K562 (cell line): Measurements from ENCODE around the gene GBP1. TPM values are rescaled to one million over a fixed set of nuclear protein-coding genes. Genes with fewer than 3 reads are reported as not detected.
A peak's percentile ranks its signal among the peaks of the same experiment; 100 is the strongest.

Experiments used
- ATAC-seq: fragments of 200-7000 bp; cut with Tn5 transposase; 3 replicates; pipeline ENCODE4 v1.9.1; 2020; ENCODE audit warnings: moderate library complexity
- BruUV-seq: library from RNA; stranded (reverse); fragments of 400-500 nt; replicated peaks from 2 replicates; lab custom pipeline; 2021; lab: Mats Ljungman, UMichigan
- CTCF ChIA-PET: fragments of 300-600 bp; formaldehyde crosslinking; extraction: SDS; loops from one replicate; lab custom pipeline; 2021; ENCODE audit warnings: low intra/inter-chr PET ratio; lab: Yijun Ruan, JAX
- POLR2A ChIA-PET: fragments of 300-600, 350-650 bp; sonication (Branson Sonifier 250); formaldehyde crosslinking; extraction: SDS; loops from one replicate; lab custom pipeline; 2021; ENCODE audit warnings: antibody characterized with exemption, inconsistent platforms; lab: Yijun Ruan, JAX
- DNase-seq, 4 experiments: peaks; one replicate each; pipeline versions ENCODE4 v3.0.0 to v3.0.0-alpha.2; 2011 to 2018; ENCODE audit warnings: low spot score in 3 of 4, mixed read lengths in 3 of 4; ENCODE audit errors: extremely low read depth in 1 of 4
- FAIRE-seq: peaks from 2 replicates; lab custom pipeline; 2011; peaks lifted over from hg19 to GRCh38; lab: Jason Lieb, UNC
- H2AFZ ChIP-seq: 2 replicates; pipeline ENCODE4 v1.6.0; 2011; ENCODE audit warnings: low read depth, low read length, control low read depth, inconsistent platforms
- H3K27ac ChIP-seq: fragments of 200-600 bp; 3 replicates; pipeline ENCODE4 v1.8.0; 2011; ENCODE audit warnings: low read depth, mild to moderate bottlenecking, control low read depth, inconsistent platforms, low read length, moderate library complexity, mixed read lengths; ENCODE audit errors: extremely low read depth
- H3K27me3 ChIP-seq, 2 experiments: fragments of 300-600 bp in 1 of 2; 2 replicates in 1 of 2; 3 replicates in 1 of 2; pipeline versions ENCODE4 v1.6.0 to v1.8.0; 2011; ENCODE audit warnings: inconsistent platforms in 2 of 2, low read length in 2 of 2, mild to moderate bottlenecking in 1 of 2, mixed read lengths in 1 of 2, moderate library complexity in 1 of 2; ENCODE audit not compliant: control insufficient read depth in 2 of 2, insufficient read depth in 2 of 2
- H3K36me3 ChIP-seq: fragments of 300-600 bp; 3 replicates; pipeline ENCODE4 v1.8.0; 2011; ENCODE audit warnings: mild to moderate bottlenecking, low read length, inconsistent platforms; ENCODE audit not compliant: control insufficient read depth, insufficient read depth
- H3K4me1 ChIP-seq, 2 experiments: fragments of 200-600 bp in 1 of 2; replicated peaks in 1 of 2; 2 replicates in 1 of 2; 3 replicates in 1 of 2; pipeline versions ENCODE4 v1.5.1 to v1.8.0; 2011; ENCODE audit warnings: inconsistent platforms in 2 of 2, low read length in 2 of 2, mild to moderate bottlenecking in 1 of 2, mixed read lengths in 1 of 2, moderate library complexity in 1 of 2; ENCODE audit not compliant: control insufficient read depth in 2 of 2, insufficient read depth in 2 of 2
- H3K4me2 ChIP-seq: 2 replicates; pipeline ENCODE4 v1.6.1; 2011; ENCODE audit warnings: low read length, control low read depth, inconsistent platforms, mixed read lengths; ENCODE audit not compliant: insufficient read depth
- H3K4me3 ChIP-seq: fragments of 200-600 bp; sonication (generic), shearing (Covaris generic); 2 replicates; pipeline ENCODE4 v1.5.1; 2016; ENCODE audit warnings: control low read depth, inconsistent platforms
- H3K79me2 ChIP-seq: fragments of 200-600 bp; 3 replicates; pipeline ENCODE4 v1.8.0; 2011; ENCODE audit warnings: low read length, inconsistent platforms; ENCODE audit not compliant: control insufficient read depth, insufficient read depth
- H3K9ac ChIP-seq, 2 experiments: 2 replicates each; pipeline versions ENCODE4 v1.6.0 to v1.6.1; 2011; ENCODE audit warnings: low read depth in 2 of 2, low read length in 2 of 2, control low read depth in 1 of 2, inconsistent platforms in 1 of 2, mild to moderate bottlenecking in 1 of 2, mixed read lengths in 1 of 2; ENCODE audit not compliant: insufficient read depth in 1 of 2
- H3K9me1 ChIP-seq: one replicate; pipeline ENCODE4 v1.6.0; 2011; ENCODE audit warnings: inconsistent platforms, mild to moderate bottlenecking, low read length, moderate library complexity; ENCODE audit not compliant: control insufficient read depth, insufficient read depth
- H3K9me3 ChIP-seq: replicated peaks from 2 replicates; pipeline ENCODE4 v1.5.1; 2011; ENCODE audit warnings: low read depth, low read length, inconsistent platforms; ENCODE audit not compliant: control insufficient read depth, insufficient read depth
- H4K20me1 ChIP-seq: replicated peaks from 2 replicates; pipeline ENCODE4 v1.6.1; 2011; ENCODE audit warnings: low read length, inconsistent platforms, mixed read lengths; ENCODE audit not compliant: control insufficient read depth, insufficient read depth
- C11orf30 ChIP-seq: fragments of 450-650 bp; IDR thresholded peaks from 2 replicates; pipeline ENCODE4 v1.6.1; 2016; ENCODE audit warnings: low read depth, mild to moderate bottlenecking
- CREM ChIP-seq: IDR thresholded peaks from 2 replicates; pipeline ENCODE4 v1.6.1; 2014; ENCODE audit warnings: antibody characterized with exemption, low read depth
- KDM4B ChIP-seq, 2 experiments: fragments of 450-650 bp in 1 of 2; sonication (generic) in 1 of 2; IDR thresholded peaks; 2 replicates each; pipeline ENCODE4 v1.6.1; 2016 to 2017; ENCODE audit warnings: borderline replicate concordance in 2 of 2, antibody characterized with exemption in 1 of 2, low read depth in 1 of 2, mild to moderate bottlenecking in 1 of 2
- KLF13 ChIP-seq: fragments of 450-650 bp; IDR thresholded peaks from 2 replicates; pipeline ENCODE4 v1.6.1; 2016; ENCODE audit warnings: missing genetic modification characterization, low read depth, mild to moderate bottlenecking, missing compliant biosample characterization, moderate library complexity, borderline replicate concordance
- MAFG ChIP-seq: fragments of 450-650 bp; conservative IDR thresholded peaks from 2 replicates; pipeline ENCODE4 v1.6.1; 2016; ENCODE audit warnings: missing genetic modification characterization, missing compliant biosample characterization
- MAFK ChIP-seq: IDR thresholded peaks from 2 replicates; pipeline ENCODE4 v1.6.1; 2011; ENCODE audit warnings: low read length, improper control_type of control experiment
- MED1 ChIP-seq: sonication (generic); formaldehyde crosslinking; IDR thresholded peaks from 2 replicates; pipeline ENCODE4 v1.8.1; 2023; ENCODE audit warnings: missing genetic modification reagents, borderline replicate concordance
- PRPF4 ChIP-seq: fragments of 200-400 bp; formaldehyde crosslinking; IDR thresholded peaks from one replicate; pipeline ENCODE4 v1.6.1; 2017; ENCODE audit warnings: low read length, low read depth, mild to moderate bottlenecking; ENCODE audit not compliant: insufficient read depth, poor library complexity, severe bottlenecking
- ZBTB1 ChIP-seq: sonication (generic); formaldehyde crosslinking; IDR thresholded peaks from 2 replicates; pipeline ENCODE4 v1.8.1; 2023; ENCODE audit warnings: missing genetic modification reagents, low read depth, mild to moderate bottlenecking, borderline replicate concordance
- ZNF316 ChIP-seq: fragments of 450-650 bp; IDR thresholded peaks from 2 replicates; pipeline ENCODE4 v1.6.1; 2016
- ZNF324 ChIP-seq: fragments of 250-450 bp; sonication (Bioruptor Pico); IDR thresholded peaks from 2 replicates; pipeline ENCODE4 v1.4.0; 2020; ENCODE audit warnings: mild to moderate bottlenecking
- ZNF707 ChIP-seq: fragments of 250-450 bp; sonication (Bioruptor Pico); conservative IDR thresholded peaks from 2 replicates; pipeline ENCODE4 v1.8.0; 2022; ENCODE audit warnings: inconsistent platforms, mild to moderate bottlenecking, moderate library complexity
- WGBS: fragments of 100-300 bp; shearing (Covaris generic); methylation state at CpG from one replicate; pipeline ENCODE4 v1.1.6; 2016; ENCODE audit warnings: low coverage, mixed read lengths; ENCODE audit not compliant: insufficient coverage; ENCODE audit errors: missing lambda C conversion rate; 5-methylcytosine and 5-hydroxymethylcytosine counted together
- in situ Hi-C: fragments of 300-500 bp; cut with MboI; formaldehyde crosslinking; loops from 4 replicates; pipeline ENCODE4 v1.15.0; 2018; ENCODE audit warnings: inconsistent platforms, mixed read lengths
- intact Hi-C: fragments of 100-400 bp; cut with micrococcal nuclease; formaldehyde crosslinking; loops from 2 replicates; pipeline ENCODE4 v1.14.2; 2022
- polyA plus RNA-seq, 8 experiments: library from polyadenylated mRNA; depleted of rRNA in 4 of 8; stranded (reverse) in 5 of 8; unstranded in 3 of 8; fragments of >200 nt; fragmentation: Nextera tagmentation in 2 of 8; fragmentation: Illumina TruSeq in 1 of 8; extraction: Ambion mirVana in 2 of 8; extraction: Trizol in 1 of 8; gene quantifications; 2 replicates each; pipeline versions ENCODE4 v1.2.1 to v1.2.3, GENCODE V29; 2011 to 2014; ENCODE audit warnings: inconsistent platforms in 1 of 8, missing spikeins in 1 of 8
- total RNA-seq, 7 experiments: library from RNA; depleted of rRNA in 6 of 7; stranded (reverse); fragments of >200 nt in 6 of 7; fragmentation: Illumina TruSeq in 2 of 7; extraction: Trizol in 2 of 7; gene quantifications; 2 replicates each; pipeline versions ENCODE4 v1.2.1 to v1.2.3, GENCODE V29; 2011 to 2021; ENCODE audit warnings: low replicate concordance in 1 of 7
- TF ChIP-seq, protein P1 (sequence below): fragments of 250-450 bp; sonication (Bioruptor Pico); IDR thresholded peaks from 2 replicates; pipeline ENCODE4 v1.5.0; 2020; ENCODE audit warnings: mild to moderate bottlenecking, borderline replicate concordance

GBP1 gene
- total and polyA plus RNA-seq, 9 of the 15 experiments (the other 6 are each of a cell fraction or from before 2014, with no cell fraction given) = not detected

DNA sequence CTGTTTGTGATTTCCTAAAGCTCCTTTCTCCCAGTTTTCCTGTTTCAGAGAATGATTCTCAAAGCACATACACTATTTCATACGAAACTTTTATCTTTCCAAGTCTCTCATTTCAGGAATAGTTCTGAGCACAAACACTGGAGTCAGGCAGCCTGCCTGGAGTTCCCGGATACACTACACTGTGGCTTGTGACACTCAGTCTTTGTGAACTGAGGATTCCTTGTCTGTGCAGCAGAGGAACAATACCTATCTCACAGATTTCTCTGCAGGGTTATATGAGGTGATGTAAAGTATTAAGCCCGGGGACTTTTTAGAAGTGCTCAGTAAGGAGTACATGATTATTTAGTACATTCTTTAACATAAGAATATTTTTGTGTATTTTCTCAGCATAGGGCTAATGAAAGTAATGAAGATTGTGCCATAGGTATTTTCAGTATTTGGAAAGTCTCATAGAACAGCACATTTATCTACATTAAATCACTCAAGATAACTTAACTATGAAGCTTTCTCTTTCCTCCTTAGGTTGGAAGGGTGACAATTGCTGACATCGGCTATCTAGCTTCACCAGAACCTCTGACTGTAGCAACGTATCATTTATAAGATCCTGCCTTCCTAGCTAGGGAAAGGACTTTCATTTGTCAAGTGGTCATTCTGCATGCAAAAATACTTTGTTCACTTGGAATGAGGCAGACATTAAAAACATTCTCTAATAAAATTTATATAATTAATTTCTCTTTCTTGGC, 48.0 kb upstream of the GBP1 start:
- in situ Hi-C loops (loop anchor here (25.0 kb wide), 1 partner anchor 874 kb away; the partner anchor contains the start of gene ZNF326), intact Hi-C loops (no loop called here)
- H3K36me3 ChIP-seq = no peaks in the 10 kb centered on the region
- WGBS = 3% methylated on average over 5 of the region's 5 CpGs
- no TSS peak for BruUV-seq
- H3K27me3 ChIP-seq = no peaks in the 10 kb centered on the region
- H3K4me3 ChIP-seq = no peak overlapping the region
- POLR2A ChIA-PET = no interaction called here
- H4K20me1 ChIP-seq = no peaks in the 10 kb centered on the region
- FAIRE-seq (peak; percentile 46), ATAC-seq (no peak), DNase-seq (no peak)
- H2AFZ ChIP-seq = no peak overlapping the region
- TF ChIP-seq ZBTB1 (CRISPR knock-in tag) = no peak
- TF ChIP-seq ZNF316 = 0 out of 2 replicates have a peak, but pooled peaks have one; percentile 5
- peak; percentile 48 for TF ChIP-seq MAFG (tag)
- H3K79me2 ChIP-seq = no peaks in the 10 kb centered on the region
- CTCF ChIA-PET = no interaction called here
- H3K9ac ChIP-seq = no peak overlapping the region
- no peaks in the 10 kb centered on the region for H3K9me1 ChIP-seq
- H3K4me1 ChIP-seq = no peaks in the 10 kb centered on the region
- no peaks in the 10 kb centered on the region for H3K9me3 ChIP-seq
- no peak overlapping the region for H3K27ac ChIP-seq
- H3K4me2 ChIP-seq = no peak overlapping the region

DNA sequence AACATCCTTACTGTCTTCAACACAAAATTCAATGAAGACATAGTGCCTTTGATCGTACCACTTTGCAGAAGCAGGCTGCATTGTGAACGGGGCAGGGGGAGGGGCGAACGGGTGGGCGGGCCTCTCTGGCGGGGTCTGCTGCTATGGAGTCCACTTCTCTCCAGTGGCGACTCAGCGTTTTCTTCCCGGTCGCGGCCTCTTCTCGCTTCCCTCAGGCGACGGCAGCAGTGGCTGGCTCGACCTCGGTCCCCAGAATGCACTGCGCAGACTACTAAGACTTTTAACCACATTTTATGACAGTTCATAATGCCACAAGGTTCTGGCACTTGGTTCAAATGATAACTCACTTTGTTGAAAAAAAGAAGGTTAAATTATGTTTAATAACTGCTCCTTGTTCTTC, 39.7 kb upstream of the GBP1 start:
- DNase-seq = peak; percentile 12 to 64 (median 30)
- peak; percentile 94 for ATAC-seq
- TF ChIP-seq ZNF316 (peak; percentile 61), CREM (peak; percentile 59), MED1 (no peak), MAFK (0 out of 2 replicates have a peak, but pooled peaks have one; percentile 15), KLF13 (tag) (no peak), PRPF4 (no peak), C11orf30 (peak; percentile 69), KDM4B (IDR thresholded peaks at IDR 0.05; ENCODE audit: borderline replicate concordance in 2 of 2, low read depth in 1 of 2) (no peak), ZNF707 (CRISPR knock-in tag) (no peak), ZNF324 (CRISPR knock-in tag) (peak; percentile 70; the same call in 1 of the 2 replicates)
- TF ChIP-seq, protein P1, sequence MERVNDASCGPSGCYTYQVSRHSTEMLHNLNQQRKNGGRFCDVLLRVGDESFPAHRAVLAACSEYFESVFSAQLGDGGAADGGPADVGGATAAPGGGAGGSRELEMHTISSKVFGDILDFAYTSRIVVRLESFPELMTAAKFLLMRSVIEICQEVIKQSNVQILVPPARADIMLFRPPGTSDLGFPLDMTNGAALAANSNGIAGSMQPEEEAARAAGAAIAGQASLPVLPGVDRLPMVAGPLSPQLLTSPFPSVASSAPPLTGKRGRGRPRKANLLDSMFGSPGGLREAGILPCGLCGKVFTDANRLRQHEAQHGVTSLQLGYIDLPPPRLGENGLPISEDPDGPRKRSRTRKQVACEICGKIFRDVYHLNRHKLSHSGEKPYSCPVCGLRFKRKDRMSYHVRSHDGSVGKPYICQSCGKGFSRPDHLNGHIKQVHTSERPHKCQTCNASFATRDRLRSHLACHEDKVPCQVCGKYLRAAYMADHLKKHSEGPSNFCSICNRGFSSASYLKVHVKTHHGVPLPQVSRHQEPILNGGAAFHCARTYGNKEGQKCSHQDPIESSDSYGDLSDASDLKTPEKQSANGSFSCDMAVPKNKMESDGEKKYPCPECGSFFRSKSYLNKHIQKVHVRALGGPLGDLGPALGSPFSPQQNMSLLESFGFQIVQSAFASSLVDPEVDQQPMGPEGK (CRISPR knock-in tag) = no peak

More for the DNA sequence above, 39.7 kb upstream of the GBP1 start:
- H3K9me3 ChIP-seq = no peaks in the 10 kb centered on the region
- H3K27me3 ChIP-seq = no peaks in the 10 kb centered on the region
- ChIA-PET POLR2A (no interaction called here), CTCF (no interaction called here)
- no peaks in the 10 kb centered on the region for H3K4me1 ChIP-seq
- H3K27ac ChIP-seq = no peak overlapping the region
- H3K9ac ChIP-seq = no peak overlapping the region
- in situ Hi-C loops (loop anchor here (25.0 kb wide), 1 partner anchor 883 kb away; the partner anchor contains the start of gene ZNF326), intact Hi-C loops (no loop called here)
- H3K4me3 ChIP-seq = no peak overlapping the region
- no peaks in the 10 kb centered on the region for H3K9me1 ChIP-seq
- no peaks in the 10 kb centered on the region for H4K20me1 ChIP-seq
- H3K36me3 ChIP-seq = no peaks in the 10 kb centered on the region
- peak overlapping the region; percentile 76 for H2AFZ ChIP-seq
- no peaks in the 10 kb centered on the region for H3K79me2 ChIP-seq
- H3K4me2 ChIP-seq = no peak overlapping the region; the same call in 1 of the 2 replicates
- no peak for FAIRE-seq
- no TSS peak for BruUV-seq
- 2% methylated on average over 17 of the region's 17 CpGs for WGBS
